ENCODE measurements around the gene NEGR1. TPM values are rescaled to one million over a fixed set of nuclear protein-coding genes. Genes with fewer than 3 reads are reported as not detected.

The NEGR1 gene
- polyA plus RNA-seq, 4 donors, result 3.5 to 5.2 (median 4.1) TPM

DNA sequence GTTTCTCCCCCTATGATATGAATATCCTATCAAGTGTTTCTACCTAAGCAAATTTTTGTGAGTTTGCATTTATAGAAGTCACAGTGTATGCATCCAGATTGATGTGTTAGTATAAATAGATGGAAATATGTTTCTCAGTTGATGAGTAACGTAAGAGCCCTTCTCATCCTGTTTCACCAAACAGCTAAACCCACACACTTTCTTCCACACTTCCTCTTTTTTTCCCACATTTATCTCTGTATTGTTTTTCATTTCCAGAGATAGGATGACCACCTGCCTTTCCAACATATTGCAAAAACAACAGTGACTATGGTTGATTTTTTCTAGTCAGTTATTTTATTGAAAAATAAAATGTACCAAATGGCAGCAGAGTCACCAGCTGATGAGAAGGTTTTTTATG, 490.1 kb downstream of the NEGR1 start:
- DNase-seq (ENCODE audit: low read depth in 4 of 4, low spot score in 3 of 4), result no peak

DNA sequence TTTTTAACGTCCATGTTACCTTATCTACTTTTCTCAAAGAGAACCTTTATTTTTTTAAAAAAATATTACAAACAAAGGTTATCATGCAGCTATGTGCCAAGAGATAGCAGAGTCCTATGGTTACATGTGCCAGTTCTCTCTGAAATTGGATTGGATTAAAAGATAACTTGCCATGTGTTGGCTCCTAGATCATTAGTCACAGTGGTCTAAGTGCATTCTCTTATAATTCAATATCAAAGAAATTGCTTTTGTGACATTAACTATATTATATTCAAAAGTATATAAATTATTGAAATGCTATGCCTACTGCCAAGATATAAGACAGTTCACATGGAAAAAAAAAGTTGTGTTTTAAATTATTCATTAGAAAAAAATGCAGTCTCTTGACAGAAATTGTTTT, 494.2 kb downstream of the NEGR1 start:
- no peak for DNase-seq (ENCODE audit: low read depth in 4 of 4, low spot score in 3 of 4)

DNA sequence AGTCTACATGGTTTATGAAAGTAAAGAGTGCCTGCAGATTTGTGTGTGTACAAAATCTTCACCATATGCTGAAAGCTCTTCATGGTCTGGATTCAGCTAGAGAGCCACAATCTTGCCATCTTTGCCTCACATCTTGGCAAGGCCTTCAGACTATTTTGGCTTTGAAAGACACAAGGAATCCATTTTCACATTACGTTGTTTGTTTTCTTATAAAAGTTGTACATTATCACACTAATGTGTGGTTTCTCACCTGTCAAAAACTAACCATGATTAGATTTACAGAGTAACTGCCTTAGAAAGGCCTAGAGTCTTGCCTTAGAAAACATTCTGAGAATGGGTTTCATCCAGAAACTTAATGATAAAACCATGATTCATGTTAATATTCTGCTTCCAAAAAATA, 494.6 kb downstream of the NEGR1 start:
- DNase-seq (ENCODE audit: low read depth in 4 of 4, low spot score in 3 of 4), result no peak

DNA sequence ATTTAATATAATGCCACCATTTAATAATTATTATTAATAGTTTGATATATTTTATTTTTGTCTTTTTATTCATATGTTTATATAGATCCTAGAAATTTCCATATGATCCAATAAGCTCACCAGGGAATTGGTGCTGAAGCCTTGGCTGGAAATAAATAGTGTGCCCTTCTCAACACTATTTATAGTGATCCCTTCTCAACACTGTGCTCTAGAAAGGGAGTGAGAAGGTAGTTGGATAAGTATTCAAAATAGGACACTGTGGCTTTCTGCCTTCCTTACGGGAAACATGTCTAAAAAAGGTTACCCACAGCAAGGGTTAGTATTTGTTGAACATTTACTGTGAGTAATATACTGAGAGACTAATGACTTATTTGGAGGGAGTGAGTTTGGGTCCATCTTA, 496.1 kb downstream of the NEGR1 start:
- no peak for DNase-seq (ENCODE audit: low read depth in 4 of 4, low spot score in 3 of 4)

DNA sequence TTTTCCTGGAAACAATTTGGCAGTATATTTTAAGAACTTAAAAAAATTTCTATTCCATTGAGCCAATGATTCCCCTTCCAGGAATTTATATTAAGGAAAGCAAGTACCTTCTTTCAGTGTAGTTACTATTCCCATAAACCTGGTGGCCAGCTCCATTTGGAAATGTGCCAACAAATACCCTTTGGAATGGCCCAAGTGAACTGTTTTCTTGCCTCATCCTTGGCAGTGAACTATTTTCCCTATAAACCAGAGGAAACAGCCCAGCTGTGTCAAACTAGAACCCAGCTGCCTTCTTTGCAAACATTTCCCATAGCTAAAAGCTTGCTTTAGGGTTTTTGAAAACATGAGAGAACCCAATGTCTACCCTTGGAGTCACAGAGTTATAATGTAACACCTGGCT, 496.9 kb downstream of the NEGR1 start:
- peak in 1 of 4 donors; percentile 12 for DNase-seq (ENCODE audit: low read depth in 4 of 4, low spot score in 3 of 4)

DNA sequence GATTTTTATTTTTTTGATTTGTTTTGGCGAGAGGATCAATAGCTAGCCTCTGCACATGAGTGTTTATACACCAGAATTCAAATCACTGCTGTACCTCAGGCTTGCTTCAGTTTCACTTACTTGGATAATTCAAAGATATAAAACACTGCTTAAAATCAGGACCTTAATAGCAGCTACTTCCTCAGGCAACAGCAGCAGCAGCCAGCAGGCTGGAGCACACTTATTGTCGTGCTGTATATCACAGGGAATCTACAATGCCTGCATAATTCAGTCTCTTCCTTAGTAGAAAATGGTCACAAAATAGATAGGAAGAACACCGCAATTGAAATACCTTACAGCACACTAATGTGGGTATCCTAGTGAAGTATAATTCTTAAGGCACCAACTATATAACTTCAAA, 497.3 kb downstream of the NEGR1 start:
- DNase-seq (ENCODE audit: low read depth in 4 of 4, low spot score in 3 of 4), result no peak

DNA sequence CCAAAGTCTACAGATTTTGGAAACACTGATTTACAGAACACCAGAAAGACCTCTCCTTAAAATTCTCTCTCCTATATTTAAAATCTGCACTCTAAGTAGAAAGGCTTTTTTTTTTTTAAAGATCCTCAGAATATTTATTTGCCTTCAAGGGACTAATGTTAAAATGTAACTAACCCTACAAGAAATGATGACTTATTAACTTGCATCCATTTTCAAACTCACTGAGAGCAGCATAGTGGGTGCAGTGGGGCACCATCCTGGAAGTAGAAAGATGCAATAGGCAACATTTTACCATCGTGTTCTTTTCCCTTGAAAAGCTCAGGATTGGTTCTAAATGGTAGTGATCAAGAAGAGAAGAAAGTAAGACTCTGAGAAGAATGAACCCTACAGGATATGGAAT, 498.1 kb downstream of the NEGR1 start:
- DNase-seq (ENCODE audit: low read depth in 4 of 4, low spot score in 3 of 4), result no peak

DNA sequence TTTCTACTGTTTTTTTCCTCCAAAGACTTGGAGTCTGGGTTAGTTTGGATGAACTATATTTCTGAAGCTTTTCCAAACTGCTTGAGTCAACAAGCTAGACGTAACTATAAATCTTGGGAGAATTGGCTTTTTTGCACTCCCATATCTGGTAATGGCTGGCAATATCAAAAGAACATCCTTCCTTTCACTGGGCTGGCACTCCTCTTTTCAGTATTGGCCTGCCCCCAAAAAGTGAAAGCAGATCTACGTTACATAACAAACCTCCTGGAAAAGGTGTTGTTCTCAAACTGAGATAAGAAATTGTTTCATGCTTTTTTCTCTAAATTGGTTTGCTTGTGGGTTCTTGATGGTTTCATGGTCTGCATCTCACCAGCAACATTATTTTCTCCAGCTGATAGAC, 499.3 kb downstream of the NEGR1 start:
- no peak for DNase-seq (ENCODE audit: low read depth in 4 of 4, low spot score in 3 of 4)

DNA sequence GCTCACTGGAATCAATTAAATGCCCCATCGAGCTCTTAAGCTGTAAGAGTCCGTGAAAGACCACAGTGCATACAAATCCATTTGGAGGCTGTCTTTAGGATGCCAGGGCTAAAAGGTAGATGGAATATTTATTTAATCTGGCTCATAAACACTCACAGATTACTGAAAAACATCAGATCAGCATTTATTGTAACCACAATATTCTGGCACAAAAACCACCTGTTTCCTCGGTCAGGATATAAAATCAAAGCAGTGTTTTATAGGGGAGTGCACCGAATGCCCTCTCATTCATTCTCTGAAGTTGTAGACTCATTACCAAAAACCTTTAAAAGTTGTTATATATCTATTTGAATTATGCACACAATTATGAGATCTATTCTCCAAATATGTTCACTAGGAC, 500.9 kb downstream of the NEGR1 start:
- DNase-seq (ENCODE audit: low read depth in 4 of 4, low spot score in 3 of 4), result no peak

DNA sequence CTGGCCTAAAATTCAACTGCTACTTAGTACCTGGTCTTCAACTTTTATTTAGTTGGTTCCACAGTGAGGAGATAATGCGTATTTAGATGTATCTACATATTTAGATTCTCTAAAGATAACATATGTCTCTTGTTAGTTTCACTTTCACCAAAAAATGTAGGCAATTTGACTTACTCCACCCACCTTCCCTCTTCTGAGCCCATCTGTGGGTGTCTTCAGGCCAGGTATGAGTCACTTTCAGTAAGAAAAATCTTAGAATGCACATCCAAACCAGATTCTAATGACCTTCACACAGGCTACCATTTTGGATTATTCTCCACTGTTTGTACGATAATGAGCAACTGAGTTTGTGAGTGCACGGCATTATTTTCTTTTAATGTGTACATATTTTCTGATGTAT, 501.7 kb downstream of the NEGR1 start:
- no peak for DNase-seq (ENCODE audit: low read depth in 4 of 4, low spot score in 3 of 4)

DNA sequence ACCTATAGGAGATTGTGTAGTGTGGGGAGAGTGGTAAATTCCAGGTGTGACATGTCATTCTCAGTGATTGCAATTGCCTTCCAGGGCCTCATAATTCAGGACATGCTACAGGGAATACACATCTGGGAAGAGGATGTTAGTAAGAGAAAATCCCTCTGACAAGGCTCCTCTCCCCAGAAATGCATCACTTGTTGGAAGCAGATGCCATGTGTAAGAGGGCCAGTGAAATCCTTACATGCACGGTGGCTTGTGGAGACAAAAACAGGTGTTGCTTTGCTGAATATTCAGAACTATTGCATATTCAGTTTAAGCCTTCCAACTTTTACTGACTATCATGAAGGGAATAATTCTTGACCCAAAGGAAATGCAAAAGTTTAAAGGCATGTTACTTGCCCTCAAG, 503.4 kb downstream of the NEGR1 start:
- no peak for DNase-seq (ENCODE audit: low read depth in 4 of 4, low spot score in 3 of 4)

DNA sequence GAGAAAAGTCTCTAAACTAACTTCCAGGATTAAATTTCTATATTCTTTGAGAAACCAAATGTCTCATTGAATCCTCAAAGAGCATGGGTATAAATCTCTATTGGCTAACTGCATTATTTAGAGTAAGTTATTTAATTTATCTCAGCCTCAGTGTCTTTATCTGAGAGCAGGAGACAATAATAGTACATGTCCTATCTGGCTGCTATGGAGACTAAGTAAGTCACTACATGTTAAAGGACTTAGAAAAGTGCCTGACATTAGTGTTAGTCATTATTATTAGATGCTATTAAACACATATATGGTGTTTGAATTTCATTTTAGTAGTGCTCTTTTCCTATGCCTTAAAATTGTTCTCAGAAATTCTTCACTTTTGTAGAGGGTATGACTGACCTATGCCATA, 505.2 kb downstream of the NEGR1 start:
- DNase-seq (ENCODE audit: low read depth in 4 of 4, low spot score in 3 of 4), result no peak

DNA sequence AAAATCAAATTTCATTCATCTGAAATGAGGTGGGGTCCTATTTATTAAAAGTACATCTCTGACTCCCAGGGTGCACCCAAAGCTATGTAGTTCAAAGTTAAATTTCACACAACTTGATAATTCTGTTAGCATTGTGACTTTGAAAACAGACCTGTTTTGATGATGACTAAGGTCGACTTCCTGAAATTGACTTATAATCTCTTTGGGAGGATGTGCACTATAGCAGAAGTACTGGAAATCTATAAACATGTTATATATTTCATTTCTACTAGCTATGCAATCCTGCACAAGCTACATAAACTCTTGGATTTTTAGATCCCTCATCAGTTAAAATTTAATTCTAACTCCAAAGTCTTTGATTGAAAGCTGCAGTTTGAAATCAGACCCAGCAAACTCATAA, 507.6 kb downstream of the NEGR1 start:
- no peak for DNase-seq (ENCODE audit: low read depth in 4 of 4, low spot score in 3 of 4)

DNA sequence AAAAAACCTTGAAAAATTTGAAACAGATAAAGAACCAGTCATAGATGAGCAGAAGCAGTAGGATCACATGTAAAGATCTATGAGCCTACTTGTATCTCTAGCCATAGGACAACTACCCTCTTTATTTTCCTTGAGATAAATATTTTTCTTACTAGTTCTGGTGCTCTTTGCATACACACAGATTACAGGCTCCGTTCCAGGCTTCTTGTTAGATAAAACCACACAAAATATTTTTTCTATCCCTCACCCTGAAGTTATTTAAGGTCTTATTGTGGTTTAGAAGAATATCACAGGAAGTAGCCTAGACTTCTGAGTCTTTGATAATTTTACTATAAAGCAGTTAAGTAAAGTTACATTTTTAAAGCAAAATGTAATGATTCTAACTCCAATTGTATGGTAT, 512.2 kb downstream of the NEGR1 start:
- no peak for DNase-seq (ENCODE audit: low read depth in 4 of 4, low spot score in 3 of 4)

DNA sequence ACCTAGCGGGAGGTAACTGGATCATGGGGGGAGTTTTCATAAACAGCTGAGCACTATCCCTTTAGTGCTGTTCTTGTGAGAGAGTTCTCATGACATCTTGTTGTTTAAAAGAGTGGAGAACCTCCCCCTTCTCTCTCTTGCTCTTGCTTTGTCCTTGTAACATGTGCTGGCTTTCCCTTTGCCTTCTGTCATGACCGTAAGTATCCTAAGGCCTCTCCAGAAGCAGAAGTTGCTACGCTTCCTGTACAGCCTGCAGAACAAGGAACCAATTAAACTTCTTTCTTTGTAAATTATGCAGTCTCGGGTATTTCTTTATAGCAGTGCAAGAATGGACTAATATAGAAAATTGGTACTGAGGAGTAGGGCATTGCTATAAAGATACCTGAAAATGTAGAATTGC, 515.6 kb downstream of the NEGR1 start:
- DNase-seq (ENCODE audit: low read depth in 4 of 4, low spot score in 3 of 4), result no peak

DNA sequence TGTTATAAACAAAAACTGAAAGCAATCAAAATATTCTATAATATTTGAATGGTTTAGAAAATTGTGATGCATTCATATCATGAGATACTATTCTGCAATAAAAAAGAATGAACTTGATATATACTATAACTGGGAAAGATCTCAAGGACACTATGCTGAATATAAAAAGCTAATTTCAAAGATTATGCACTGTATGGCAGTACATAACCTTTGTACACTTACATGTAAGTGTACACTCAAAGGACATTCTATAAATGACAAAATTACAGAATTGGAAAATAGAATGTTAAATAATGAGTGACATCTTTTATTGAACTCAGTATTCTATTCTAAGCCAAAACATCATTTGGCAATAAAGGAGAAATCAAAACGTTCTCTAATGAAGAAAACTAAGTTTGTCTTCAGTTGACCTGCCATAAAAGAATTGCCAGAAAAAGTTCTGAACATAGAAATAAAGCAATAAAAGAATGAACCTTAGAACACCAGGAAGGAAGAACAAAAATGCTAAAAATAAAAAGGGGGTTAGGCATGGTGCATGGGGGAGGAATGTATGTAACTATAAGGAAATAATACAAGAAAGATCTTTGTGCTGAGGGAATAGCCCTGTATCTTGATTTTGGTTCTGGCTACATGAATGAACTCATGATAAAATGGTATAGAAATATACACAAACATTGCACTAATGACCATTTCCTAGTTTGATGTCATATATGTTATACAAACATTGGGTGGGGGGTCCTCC, 519.7 kb downstream of the NEGR1 start:
- DNase-seq (ENCODE audit: low read depth in 4 of 4, low spot score in 3 of 4), result no peak

DNA sequence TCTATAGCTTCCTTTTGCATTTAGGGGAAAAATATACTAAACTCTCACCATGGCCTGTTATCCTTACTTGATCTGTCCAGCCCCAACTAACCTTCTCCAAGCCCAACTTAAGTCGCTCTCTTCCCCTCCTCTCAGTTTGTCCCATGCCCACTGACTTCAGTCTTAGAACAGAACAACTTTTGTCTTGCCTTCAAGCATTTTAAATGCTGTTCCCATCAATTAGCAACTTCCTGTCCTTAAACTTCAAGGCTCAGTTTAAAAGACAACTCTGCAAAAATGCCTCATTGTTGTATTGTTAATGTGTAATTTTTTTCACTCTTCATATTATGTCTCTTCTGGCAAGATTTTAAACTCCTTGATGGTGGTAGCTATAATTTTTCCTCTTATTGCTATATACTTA, 526.9 kb downstream of the NEGR1 start:
- DNase-seq (ENCODE audit: low read depth in 4 of 4, low spot score in 3 of 4), result no peak

DNA sequence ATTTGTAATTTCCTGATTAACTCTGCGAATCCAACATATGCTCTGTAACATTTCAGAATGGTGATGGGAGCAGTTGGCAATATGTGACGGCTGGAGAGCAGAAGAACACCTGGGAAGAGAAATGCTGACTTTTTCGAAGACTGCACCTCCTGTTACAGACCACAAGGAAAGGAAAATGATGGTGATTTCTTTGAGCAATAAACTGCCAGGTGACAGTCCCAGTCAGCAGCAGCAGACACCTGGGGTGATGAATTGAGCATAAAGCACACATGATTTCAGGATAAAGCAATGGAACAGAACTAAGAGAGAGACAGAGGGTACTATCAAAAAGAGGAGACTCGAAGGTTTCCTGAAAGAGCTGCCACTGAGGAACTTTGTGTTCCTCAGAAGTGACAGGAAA, 528.6 kb downstream of the NEGR1 start:
- DNase-seq (ENCODE audit: low read depth in 4 of 4, low spot score in 3 of 4), result no peak

DNA sequence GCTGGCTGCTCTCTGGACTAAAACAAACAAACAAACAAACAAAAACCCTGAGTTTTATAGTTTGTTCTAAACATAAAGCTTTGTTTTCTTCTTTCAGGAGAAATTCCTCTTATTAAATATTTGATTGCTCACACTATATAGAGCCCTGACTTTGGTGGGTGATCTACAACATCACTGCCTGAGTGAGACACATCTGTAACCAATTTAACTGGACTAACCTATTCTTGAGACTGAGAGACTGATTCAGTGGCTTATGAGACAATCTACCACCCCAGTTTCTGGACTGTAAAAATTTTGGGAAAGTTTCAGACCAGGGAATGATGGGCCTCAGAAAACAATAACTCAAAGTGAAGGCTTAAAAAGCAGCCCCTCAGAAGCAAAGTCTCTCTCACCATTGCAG, 537.0 kb downstream of the NEGR1 start:
- DNase-seq (ENCODE audit: low read depth in 4 of 4, low spot score in 3 of 4), result no peak

DNA sequence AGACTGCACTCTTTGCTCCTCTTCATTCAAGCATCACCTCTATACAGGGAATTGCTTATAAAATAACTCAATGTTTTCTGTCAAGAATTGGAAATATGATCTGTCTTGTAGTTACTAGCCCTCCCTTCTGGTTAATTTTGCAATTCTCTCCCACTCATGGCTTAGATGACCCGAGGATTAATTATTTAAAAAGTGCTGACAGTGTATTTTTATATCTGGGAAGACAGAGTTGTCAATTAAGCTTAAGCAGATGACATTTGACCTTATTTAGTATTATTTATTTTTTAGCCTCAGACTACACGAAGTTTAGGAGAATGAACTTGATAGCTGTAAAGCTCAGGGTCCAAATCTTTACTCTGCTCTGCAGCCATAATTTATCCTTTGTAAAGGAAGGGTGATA, 538.5 kb downstream of the NEGR1 start:
- DNase-seq (ENCODE audit: low read depth in 4 of 4, low spot score in 3 of 4), result no peak

DNA sequence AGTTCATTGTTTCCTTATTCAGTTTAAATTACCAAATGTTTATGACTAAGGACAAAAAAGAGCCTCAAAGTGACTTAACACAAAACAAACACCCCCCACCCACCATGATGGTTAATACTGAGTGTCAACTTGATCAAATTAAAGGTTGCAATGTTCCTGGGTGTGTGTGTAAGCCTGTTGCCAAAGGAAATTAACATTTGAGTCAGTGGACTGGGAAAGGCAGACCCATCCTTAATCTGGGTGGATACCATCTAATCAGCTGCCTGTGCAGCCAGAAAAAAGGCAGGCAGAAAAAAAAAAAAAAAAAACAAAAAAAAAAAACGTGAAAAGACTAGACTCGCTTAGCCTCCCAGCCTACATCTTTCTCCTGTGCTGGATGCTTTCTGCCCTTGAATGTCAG, 543.4 kb downstream of the NEGR1 start:
- no peak for DNase-seq (ENCODE audit: low read depth in 4 of 4, low spot score in 3 of 4)

DNA sequence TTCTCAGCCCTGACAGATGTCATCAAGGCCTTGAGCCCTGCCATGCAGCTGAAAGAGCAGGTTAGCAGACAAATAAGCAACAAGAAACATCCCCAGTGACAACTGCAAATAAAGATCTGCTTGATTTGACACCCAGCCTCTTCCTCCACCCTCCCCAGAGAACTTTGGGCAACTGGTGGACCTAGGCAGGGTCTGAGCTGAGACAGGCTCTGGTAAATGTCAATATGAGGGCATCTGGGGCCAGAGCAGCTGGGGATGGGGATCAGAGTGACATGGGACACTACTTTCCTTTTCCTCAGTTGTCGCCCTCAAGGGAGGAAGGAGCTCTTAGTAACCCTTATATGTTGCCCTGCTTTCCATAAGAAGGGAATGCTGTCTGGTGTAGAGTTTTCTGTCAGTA, 544.1 kb downstream of the NEGR1 start:
- DNase-seq (ENCODE audit: low read depth in 4 of 4, low spot score in 3 of 4), result no peak

DNA sequence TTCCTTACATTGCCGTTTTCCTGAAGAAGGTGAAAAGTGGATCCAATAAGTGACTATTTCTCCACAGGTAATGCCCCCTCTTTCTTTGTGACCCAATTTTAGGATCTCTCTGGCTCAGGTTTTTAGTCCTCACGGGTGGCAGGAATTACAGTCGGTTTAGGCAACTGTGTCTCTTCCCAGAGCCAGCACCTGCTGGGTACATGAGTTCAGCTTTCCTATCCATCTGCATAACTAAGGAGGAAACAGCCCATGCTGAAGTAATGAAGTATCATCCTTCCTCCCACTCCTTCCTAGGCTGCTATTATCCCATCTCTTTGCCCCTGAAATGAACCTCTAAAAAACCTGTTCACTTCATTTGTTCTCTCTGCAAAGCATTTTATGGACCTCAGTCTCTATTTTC, 544.6 kb downstream of the NEGR1 start:
- DNase-seq (ENCODE audit: low read depth in 4 of 4, low spot score in 3 of 4), result no peak

Measured in right renal pelvis (tissue), 4 donors.